GM18505 (cell line): Measurements from ENCODE around the gene SRGAP1.
"Not testable (repeated sequence)": the region's sequence is repeated elsewhere in the genome, so short reads cannot be mapped to it uniquely, and the experiment has no call there.

Experiments used
- ATAC-seq: cut with Tn5 transposase; IDR thresholded peaks from one replicate; pipeline ENCODE4 v1.9.1; 2021; ENCODE audit not compliant: unreplicated experiment
- POLR2A ChIP-seq: IDR thresholded peaks from 4 replicates; pipeline ENCODE4 v1.6.1; 2011; ENCODE audit warnings: borderline replicate concordance; ENCODE audit not compliant: insufficient read depth, insufficient read length; ENCODE audit errors: extremely low read depth

The SRGAP1 gene

GRCh38 chr12:64028541-64028940, 184.0 kb downstream of the SRGAP1 start:
- no peak for ATAC-seq
- no peak for TF ChIP-seq POLR2A

GRCh38 chr12:64029013-64029857, 184.7 kb downstream of the SRGAP1 start:
- no peak for ATAC-seq
- TF ChIP-seq POLR2A: no peak

- TF ChIP-seq POLR2A: no peak
- no peak for ATAC-seq
Observed at GRCh38 chr12:64030155-64030554, 185.7 kb downstream of the SRGAP1 start.

- not testable (repeated sequence) for ATAC-seq
Observed at GRCh38 chr12:64034056-64034455, 189.6 kb downstream of the SRGAP1 start.

- ATAC-seq: no peak
- TF ChIP-seq POLR2A: no peak
Observed at GRCh38 chr12:64034901-64035576, 190.5 kb downstream of the SRGAP1 start.

GRCh38 chr12:64036414-64036813, 191.9 kb downstream of the SRGAP1 start:
- no peak for TF ChIP-seq POLR2A
- ATAC-seq: no peak

- TF ChIP-seq POLR2A: no peak
- ATAC-seq: no peak
Observed at GRCh38 chr12:64039281-64039871, 194.9 kb downstream of the SRGAP1 start.

GRCh38 chr12:64042911-64043310, 198.4 kb downstream of the SRGAP1 start:
- ATAC-seq: no peak
- TF ChIP-seq POLR2A: no peak

- no peak for TF ChIP-seq POLR2A
- ATAC-seq: no peak
Observed at GRCh38 chr12:64044191-64044590, 199.7 kb downstream of the SRGAP1 start.

- no peak for ATAC-seq
- TF ChIP-seq POLR2A: no peak
Observed at GRCh38 chr12:64051057-64051456, 206.6 kb downstream of the SRGAP1 start.

GRCh38 chr12:64053117-64053516, 208.6 kb downstream of the SRGAP1 start:
- TF ChIP-seq POLR2A: no peak
- ATAC-seq: no peak

GRCh38 chr12:64054079-64054520, 209.6 kb downstream of the SRGAP1 start:
- no peak for ATAC-seq
- no peak for TF ChIP-seq POLR2A

- no peak for ATAC-seq
- TF ChIP-seq POLR2A: no peak
Observed at GRCh38 chr12:64056741-64057140, 212.2 kb downstream of the SRGAP1 start.

GRCh38 chr12:64057706-64058105, 213.2 kb downstream of the SRGAP1 start:
- no peak for ATAC-seq
- TF ChIP-seq POLR2A: no peak
